HL-60 (cell line): ENCODE data around the gene CTSW.
"Not testable (repeated sequence)": the region's sequence is repeated elsewhere in the genome, so short reads cannot be mapped to it uniquely, and the experiment has no call there.

Experiments
- DNase-seq, 2 experiments: peaks; one replicate each; pipeline ENCODE4 v3.0.0-alpha.2; 2010 to 2020; ENCODE audit warnings: low read depth in 1 of 2, low spot score in 1 of 2
- H3K27ac ChIP-seq: fragments of 250-450 bp; sonication (Bioruptor Pico); replicated peaks from 2 replicates; pipeline ENCODE4 v1.5.1; 2020; ENCODE audit warnings: mild to moderate bottlenecking, moderate library complexity
- H3K27me3 ChIP-seq: fragments of 250-450 bp; sonication (Bioruptor Pico); 2 replicates; pipeline ENCODE4 v1.5.1; 2021; ENCODE audit warnings: mild to moderate bottlenecking, moderate library complexity; ENCODE audit not compliant: insufficient read depth, poor library complexity, severe bottlenecking
- H3K4me3 ChIP-seq: replicated peaks from 2 replicates; pipeline ENCODE4 v1.5.1; 2011; ENCODE audit warnings: mild to moderate bottlenecking, control low read depth, low read length; ENCODE audit not compliant: insufficient read depth
- GABPA ChIP-seq: IDR thresholded peaks from 2 replicates; pipeline ENCODE4 v1.6.1; 2012; ENCODE audit warnings: low read depth
- POLR2AphosphoS5 ChIP-seq: IDR thresholded peaks from 2 replicates; pipeline ENCODE4 v1.6.1; 2012; ENCODE audit warnings: low read depth
- SPI1 ChIP-seq: IDR thresholded peaks from 2 replicates; pipeline ENCODE4 v1.6.1; 2012; ENCODE audit warnings: low read depth, mild to moderate bottlenecking, borderline replicate concordance
- TF ChIP-seq, protein P1 (sequence below): IDR thresholded peaks from one replicate; pipeline ENCODE4 v1.5.1; 2011; ENCODE audit warnings: low read length, control low read depth, inconsistent platforms; ENCODE audit not compliant: insufficient read depth
- TF ChIP-seq, protein P2 (sequence below): IDR thresholded peaks from 2 replicates; pipeline ENCODE4 v1.6.1; 2012; ENCODE audit warnings: low read depth; ENCODE audit not compliant: insufficient replicate concordance

Gene CTSW

DNA sequence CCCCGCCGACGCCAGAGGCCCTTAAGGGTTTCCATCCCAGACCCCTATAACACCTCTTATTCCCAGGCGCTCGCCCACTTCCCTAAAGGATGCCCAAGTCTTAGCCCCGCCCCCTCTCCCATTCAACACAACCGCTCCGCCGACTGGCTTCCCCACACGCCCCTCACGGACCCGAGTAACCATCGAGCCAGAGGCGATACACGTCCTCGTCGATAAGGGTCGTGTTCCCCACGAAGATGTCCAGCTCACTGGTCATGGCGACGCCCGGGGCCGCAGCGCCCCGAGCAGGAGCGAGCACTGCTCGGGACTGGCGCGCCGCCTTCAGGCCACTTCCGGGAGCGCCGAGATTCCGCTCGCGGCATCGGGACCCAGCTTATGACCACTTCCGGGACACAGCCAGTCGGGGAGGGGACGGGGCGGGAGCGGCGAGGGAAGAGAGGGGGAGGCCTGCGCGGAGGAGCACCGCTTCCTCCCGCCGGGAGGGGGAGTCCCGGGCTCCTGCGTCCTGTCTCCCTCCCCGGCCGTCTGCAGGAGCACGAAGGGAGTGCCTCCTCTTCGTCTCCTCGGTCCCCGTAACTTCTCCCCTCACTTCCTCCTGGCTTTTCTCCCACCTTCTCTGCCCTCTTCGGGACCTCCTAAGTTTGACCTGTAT lies 8.7 kb downstream of the CTSW start, which contains the start of gene FIBP:
FIBP (minus strand) TSS at position 309 of the 652 bp plus-strand sequence; CDS start at position 256, 53 bp downstream.
- Histone ChIP-seq H3K27me3 (no peaks in the 10 kb centered on the region), H3K27ac (peak within 1 kb of the TSS; percentile 72), H3K4me3 (peak within 1 kb of the TSS; percentile 96)
- peak; percentile 71 for TF ChIP-seq SPI1
- peak; percentile 83 for TF ChIP-seq POLR2AphosphoS5
- TF ChIP-seq, protein P1, sequence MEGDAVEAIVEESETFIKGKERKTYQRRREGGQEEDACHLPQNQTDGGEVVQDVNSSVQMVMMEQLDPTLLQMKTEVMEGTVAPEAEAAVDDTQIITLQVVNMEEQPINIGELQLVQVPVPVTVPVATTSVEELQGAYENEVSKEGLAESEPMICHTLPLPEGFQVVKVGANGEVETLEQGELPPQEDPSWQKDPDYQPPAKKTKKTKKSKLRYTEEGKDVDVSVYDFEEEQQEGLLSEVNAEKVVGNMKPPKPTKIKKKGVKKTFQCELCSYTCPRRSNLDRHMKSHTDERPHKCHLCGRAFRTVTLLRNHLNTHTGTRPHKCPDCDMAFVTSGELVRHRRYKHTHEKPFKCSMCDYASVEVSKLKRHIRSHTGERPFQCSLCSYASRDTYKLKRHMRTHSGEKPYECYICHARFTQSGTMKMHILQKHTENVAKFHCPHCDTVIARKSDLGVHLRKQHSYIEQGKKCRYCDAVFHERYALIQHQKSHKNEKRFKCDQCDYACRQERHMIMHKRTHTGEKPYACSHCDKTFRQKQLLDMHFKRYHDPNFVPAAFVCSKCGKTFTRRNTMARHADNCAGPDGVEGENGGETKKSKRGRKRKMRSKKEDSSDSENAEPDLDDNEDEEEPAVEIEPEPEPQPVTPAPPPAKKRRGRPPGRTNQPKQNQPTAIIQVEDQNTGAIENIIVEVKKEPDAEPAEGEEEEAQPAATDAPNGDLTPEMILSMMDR = peak; percentile 59
- TF ChIP-seq GABPA = peak; percentile 88
- TF ChIP-seq, protein P2, sequence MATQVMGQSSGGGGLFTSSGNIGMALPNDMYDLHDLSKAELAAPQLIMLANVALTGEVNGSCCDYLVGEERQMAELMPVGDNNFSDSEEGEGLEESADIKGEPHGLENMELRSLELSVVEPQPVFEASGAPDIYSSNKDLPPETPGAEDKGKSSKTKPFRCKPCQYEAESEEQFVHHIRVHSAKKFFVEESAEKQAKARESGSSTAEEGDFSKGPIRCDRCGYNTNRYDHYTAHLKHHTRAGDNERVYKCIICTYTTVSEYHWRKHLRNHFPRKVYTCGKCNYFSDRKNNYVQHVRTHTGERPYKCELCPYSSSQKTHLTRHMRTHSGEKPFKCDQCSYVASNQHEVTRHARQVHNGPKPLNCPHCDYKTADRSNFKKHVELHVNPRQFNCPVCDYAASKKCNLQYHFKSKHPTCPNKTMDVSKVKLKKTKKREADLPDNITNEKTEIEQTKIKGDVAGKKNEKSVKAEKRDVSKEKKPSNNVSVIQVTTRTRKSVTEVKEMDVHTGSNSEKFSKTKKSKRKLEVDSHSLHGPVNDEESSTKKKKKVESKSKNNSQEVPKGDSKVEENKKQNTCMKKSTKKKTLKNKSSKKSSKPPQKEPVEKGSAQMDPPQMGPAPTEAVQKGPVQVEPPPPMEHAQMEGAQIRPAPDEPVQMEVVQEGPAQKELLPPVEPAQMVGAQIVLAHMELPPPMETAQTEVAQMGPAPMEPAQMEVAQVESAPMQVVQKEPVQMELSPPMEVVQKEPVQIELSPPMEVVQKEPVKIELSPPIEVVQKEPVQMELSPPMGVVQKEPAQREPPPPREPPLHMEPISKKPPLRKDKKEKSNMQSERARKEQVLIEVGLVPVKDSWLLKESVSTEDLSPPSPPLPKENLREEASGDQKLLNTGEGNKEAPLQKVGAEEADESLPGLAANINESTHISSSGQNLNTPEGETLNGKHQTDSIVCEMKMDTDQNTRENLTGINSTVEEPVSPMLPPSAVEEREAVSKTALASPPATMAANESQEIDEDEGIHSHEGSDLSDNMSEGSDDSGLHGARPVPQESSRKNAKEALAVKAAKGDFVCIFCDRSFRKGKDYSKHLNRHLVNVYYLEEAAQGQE = no peak
- DNase-seq = peak; percentile 95 to 98

DNA sequence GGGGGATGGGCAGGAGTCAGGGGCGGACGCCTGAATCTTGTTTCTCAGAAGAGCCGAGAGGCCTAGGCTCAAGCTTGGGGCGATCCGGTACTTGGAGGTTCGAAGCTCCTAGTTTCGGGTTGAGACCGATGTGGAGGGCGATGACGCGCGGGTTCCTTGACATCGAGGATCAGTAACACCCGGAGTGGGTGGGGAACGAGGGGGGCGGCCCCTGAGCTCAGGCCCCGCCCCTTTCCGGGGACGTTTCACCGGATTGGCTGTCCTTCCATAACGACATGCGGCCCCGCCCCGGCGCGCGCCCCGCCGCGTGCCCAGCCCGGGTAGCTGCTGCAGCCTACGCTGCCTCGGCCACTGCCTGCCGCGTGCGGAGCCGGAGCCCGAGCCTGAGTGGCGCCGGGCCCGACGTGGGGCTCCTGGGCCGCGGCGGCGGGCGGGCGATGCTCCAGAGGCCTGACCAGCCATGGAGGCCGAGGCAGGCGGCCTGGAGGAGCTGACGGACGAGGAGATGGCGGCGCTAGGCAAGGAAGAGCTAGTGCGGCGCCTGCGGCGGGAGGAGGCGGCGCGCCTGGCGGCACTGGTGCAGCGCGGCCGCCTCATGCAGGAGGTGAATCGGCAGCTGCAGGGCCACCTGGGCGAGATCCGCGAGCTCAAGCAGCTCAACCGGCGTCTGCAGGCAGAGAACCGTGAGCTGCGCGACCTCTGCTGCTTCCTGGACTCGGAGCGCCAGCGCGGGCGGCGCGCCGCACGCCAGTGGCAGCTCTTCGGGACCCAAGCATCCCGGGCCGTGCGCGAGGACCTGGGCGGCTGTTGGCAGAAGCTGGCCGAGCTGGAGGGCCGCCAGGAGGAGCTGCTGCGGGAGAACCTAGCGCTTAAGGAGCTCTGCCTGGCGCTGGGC lies 10.9 kb downstream of the CTSW start, which contains the start of gene CCDC85B:
CCDC85B (plus strand) TSS at position 350 of the 895 bp plus-strand sequence; CDS start at position 461, 111 bp downstream.
- Histone ChIP-seq H3K4me3 (peak within 1 kb of the TSS; percentile 83), H3K27me3 (no peaks in the 10 kb centered on the region), H3K27ac (peak within 1 kb of the TSS; percentile 76)
- TF ChIP-seq POLR2AphosphoS5 (peak; percentile 92), SPI1 (no peak), GABPA (no peak)
- TF ChIP-seq, protein P2 = peak; percentile 66
- TF ChIP-seq, protein P1 = no peak
- DNase-seq = peak; percentile 96 to 97

DNA sequence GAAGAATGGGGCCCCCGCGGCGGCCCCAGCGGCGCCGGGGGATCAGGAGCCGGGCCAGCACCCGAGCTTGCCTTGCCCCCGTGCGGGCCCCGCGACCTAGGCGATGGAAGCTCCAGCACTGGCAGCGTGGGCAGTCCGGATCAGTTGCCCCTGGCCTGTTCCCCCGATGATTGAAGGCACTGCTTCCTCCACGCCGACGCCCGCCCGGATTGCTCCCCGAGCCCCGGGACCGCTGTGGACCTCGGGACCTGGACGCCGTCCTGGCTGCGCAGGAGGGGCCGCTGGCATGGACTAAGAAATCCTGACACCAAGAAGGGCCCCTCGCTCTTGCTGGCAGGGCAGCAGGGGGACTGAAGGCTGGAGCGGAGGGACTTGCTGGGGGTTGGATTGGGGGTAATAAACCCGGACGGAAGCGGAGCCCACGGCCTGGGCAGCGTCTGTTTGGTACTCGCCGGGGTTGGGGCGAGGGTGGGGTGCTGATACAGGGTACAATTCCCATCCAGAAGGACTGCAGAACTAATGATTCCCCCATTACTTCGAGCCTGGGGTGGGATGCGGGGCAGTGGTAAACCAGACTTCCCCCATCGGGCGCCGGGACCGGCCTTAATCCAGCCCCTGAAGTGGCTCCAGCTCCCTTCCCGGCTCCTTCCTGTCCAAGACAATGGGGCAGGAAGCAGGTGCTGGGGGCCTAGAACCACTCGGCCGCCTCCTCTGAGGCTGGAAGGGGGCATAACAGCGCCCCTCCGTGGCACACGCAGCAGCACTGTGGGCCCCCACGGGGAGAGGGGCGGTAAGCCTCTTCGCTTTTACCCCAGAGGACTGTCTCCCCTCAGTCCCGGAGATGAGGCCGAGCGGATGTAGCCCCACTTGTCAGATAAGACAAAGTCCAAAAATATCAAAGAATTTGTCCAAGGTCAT lies 11.8 kb downstream of the CTSW start:
- Histone ChIP-seq H3K27me3 (no peaks in the 10 kb centered on the region), H3K27ac (peak overlapping the region; percentile 76), H3K4me3 (peak overlapping the region; percentile 83)
- DNase-seq = no peak
- no peak for TF ChIP-seq SPI1
- TF ChIP-seq GABPA = no peak
- TF ChIP-seq, protein P2 = no peak
- TF ChIP-seq, protein P1 = no peak
- TF ChIP-seq POLR2AphosphoS5 = no peak; the same call in 1 of the 2 replicates

DNA sequence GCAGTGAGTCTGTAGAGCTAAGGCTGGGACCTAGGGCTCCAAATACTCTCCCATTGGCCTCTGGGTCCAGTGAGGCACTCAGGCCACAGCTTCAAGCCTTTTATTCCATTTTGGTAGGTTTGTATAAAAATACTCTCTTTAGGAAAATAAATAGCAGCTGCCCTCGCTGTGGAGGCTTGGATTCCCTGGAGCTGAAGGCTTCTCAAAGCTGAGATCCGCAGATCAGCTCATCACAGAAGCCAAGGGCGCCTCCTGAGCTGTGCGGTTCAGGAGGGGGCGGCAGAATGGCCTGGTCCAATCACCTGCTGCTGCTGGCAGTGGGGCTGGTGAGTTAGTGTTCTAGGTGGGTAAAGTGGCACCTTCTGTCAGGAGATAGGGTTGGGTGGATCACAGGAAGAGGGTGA lies 12.5 kb downstream of the CTSW start:
- peak overlapping the region; percentile 83 for H3K4me3 ChIP-seq
- not testable (repeated sequence) for DNase-seq, H3K27me3 ChIP-seq
- peak overlapping the region; percentile 76 for H3K27ac ChIP-seq
